Thyroid gland (tissue), 4 donors: ENCODE results near the gene HEPH.

Experiments
- POLR2A ChIP-seq, 2 donors: fragments of 450-650 bp; IDR thresholded peaks; one replicate each; pipeline ENCODE4 v1.6.1; 2017; ENCODE audit warnings: antibody characterized with exemption in 2 of 2, mild to moderate bottlenecking in 2 of 2, moderate library complexity in 1 of 2
- TF ChIP-seq, protein P1 (sequence below), 6 experiments: fragments of 200-600 bp in 3 of 6; fragments of 450-650 bp in 3 of 6; sonication (generic) in 3 of 6; IDR thresholded peaks; one replicate each; pipeline ENCODE4 v1.5.1; 2016 to 2019; ENCODE audit warnings: antibody characterized with exemption in 6 of 6, mild to moderate bottlenecking in 2 of 6, inconsistent platforms in 1 of 6, moderate library complexity in 1 of 6

DNA sequence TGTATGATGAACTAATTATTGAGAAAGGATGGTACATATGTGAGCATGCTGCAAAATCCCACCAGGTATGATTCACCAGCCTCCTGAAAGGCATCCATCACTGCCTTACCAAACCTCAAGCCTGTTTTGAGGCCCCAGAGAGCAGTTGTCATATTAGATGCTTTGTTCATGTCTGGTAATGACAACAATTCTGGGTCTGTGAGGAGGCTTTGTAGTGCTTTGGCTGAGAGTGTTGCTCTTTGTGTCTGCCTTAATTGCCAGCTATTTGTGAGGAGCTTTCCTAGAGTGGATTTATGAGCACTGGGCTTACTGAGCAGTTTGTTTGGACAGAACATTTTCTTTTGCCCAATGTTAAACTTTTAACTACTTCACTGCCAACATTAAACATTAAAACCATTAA lies 69.2 kb downstream of the HEPH start:
- TF ChIP-seq, protein P1, sequence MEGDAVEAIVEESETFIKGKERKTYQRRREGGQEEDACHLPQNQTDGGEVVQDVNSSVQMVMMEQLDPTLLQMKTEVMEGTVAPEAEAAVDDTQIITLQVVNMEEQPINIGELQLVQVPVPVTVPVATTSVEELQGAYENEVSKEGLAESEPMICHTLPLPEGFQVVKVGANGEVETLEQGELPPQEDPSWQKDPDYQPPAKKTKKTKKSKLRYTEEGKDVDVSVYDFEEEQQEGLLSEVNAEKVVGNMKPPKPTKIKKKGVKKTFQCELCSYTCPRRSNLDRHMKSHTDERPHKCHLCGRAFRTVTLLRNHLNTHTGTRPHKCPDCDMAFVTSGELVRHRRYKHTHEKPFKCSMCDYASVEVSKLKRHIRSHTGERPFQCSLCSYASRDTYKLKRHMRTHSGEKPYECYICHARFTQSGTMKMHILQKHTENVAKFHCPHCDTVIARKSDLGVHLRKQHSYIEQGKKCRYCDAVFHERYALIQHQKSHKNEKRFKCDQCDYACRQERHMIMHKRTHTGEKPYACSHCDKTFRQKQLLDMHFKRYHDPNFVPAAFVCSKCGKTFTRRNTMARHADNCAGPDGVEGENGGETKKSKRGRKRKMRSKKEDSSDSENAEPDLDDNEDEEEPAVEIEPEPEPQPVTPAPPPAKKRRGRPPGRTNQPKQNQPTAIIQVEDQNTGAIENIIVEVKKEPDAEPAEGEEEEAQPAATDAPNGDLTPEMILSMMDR (IDR thresholded peaks at IDR 0.05): no peak
- TF ChIP-seq POLR2A (IDR thresholded peaks at IDR 0.05): no peak
